Activated naive CD4-positive, alpha-beta T cell treated with anti-CD3 and anti-CD28 coated beads for 36 hours (primary cell): ENCODE results near the gene SDCBP2. TPM values are rescaled to one million over a fixed set of nuclear protein-coding genes. Genes with fewer than 3 reads are reported as not detected.

Source experiments
- total RNA-seq, 2 experiments: library from RNA; stranded (reverse); gene quantifications; one replicate each; pipeline ENCODE4 v1.2.3, GENCODE V29; 2021

The SDCBP2 gene
- total RNA-seq, 2 experiments from 2014 or later: 5.5 to 5.8 TPM

Other genes starting within 250 kb of the SDCBP2 start
- gene PSMF1, start 210.5 kb downstream of the SDCBP2 start, total RNA-seq: 100 to 1,000 TPM; 138 to 143 TPM
- under 1 TPM in 1 of 2 experiments, not detected in 1; 0.17 TPM for gene TMEM74B, start 144.2 kb downstream of the SDCBP2 start, total RNA-seq
- gene C20orf202, start 125.7 kb downstream of the SDCBP2 start, total RNA-seq: not detected
- gene RAD21L1, start 103.1 kb downstream of the SDCBP2 start, total RNA-seq: not detected
- gene SNPH, start 62.8 kb downstream of the SDCBP2 start, total RNA-seq: 1 to 10 TPM; 6.7 to 7.3 TPM
- 100 to 1,000 TPM; 232 to 237 TPM for gene FKBP1A, start 63.9 kb upstream of the SDCBP2 start, total RNA-seq
- 10 to 100 TPM; 80.4 to 84.1 TPM for gene NSFL1C, start 137.7 kb upstream of the SDCBP2 start, total RNA-seq
- not detected for gene SIRPB2, start 162.3 kb upstream of the SDCBP2 start, total RNA-seq
- not detected for gene SIRPD, start 228.6 kb upstream of the SDCBP2 start, total RNA-seq